Neural cell (in vitro differentiated cells): ENCODE measurements around the gene SFRP4. TPM values are rescaled to one million over a fixed set of nuclear protein-coding genes. Genes with fewer than 3 reads are reported as not detected.

Experiments
- H2AFZ ChIP-seq: fragments of 200-600, 300-800 bp; sonication (generic), shearing (Covaris generic); 2 replicates; pipeline ENCODE4 v1.6.0; 2014; ENCODE audit warnings: low read depth, mild to moderate bottlenecking, antibody characterized with exemption, low read length, moderate library complexity
- H3F3A ChIP-seq: fragments of 200-600 bp; shearing (Covaris generic); 2 replicates; pipeline ENCODE4 v1.6.1; 2016; ENCODE audit warnings: mild to moderate bottlenecking, moderate library complexity, mixed read lengths, antibody characterized with exemption, low read length; ENCODE audit not compliant: insufficient read depth, poor library complexity, severe bottlenecking
- H3K27ac ChIP-seq: fragments of 200-600, 300-800 bp; sonication (generic), shearing (Covaris generic); 2 replicates; pipeline ENCODE4 v1.5.1; 2014; ENCODE audit warnings: mild to moderate bottlenecking, low read length, moderate library complexity
- H3K27me3 ChIP-seq: fragments of 300-800, 200-600 bp; sonication (generic), shearing (Covaris generic); 2 replicates; pipeline ENCODE4 v1.6.0; 2014; ENCODE audit warnings: mild to moderate bottlenecking, low read depth, low read length, moderate library complexity; ENCODE audit not compliant: insufficient read depth
- H3K36me3 ChIP-seq: fragments of 300-800, 200-600 bp; sonication (generic), shearing (Covaris generic); 2 replicates; pipeline ENCODE4 v1.5.1; 2014; ENCODE audit warnings: mild to moderate bottlenecking, antibody characterized with exemption, low read length, moderate library complexity; ENCODE audit not compliant: insufficient read depth
- H3K4me2 ChIP-seq: fragments of 300-800, 200-600 bp; sonication (generic), shearing (Covaris generic); 2 replicates; pipeline ENCODE4 v1.6.0; 2014; ENCODE audit warnings: mild to moderate bottlenecking, low read length
- H3K4me3 ChIP-seq: fragments of 300-800, 200-600 bp; sonication (generic), shearing (Covaris generic); 2 replicates; pipeline ENCODE4 v1.5.1; 2014; ENCODE audit warnings: mild to moderate bottlenecking, low read length, moderate library complexity
- H3K79me2 ChIP-seq: fragments of 200-600 bp; shearing (Covaris generic); replicated peaks from 2 replicates; pipeline ENCODE4 v1.6.0; 2014; ENCODE audit warnings: mild to moderate bottlenecking, low read length, moderate library complexity; ENCODE audit not compliant: insufficient read depth
- H3K9ac ChIP-seq: fragments of 300-800, 200-600 bp; sonication (generic), shearing (Covaris generic); 2 replicates; pipeline ENCODE4 v1.6.1; 2016; ENCODE audit warnings: mild to moderate bottlenecking, low read length, mixed read lengths
- H3K9me2 ChIP-seq: fragments of 200-600 bp; shearing (Covaris generic); 2 replicates; pipeline ENCODE4 v1.6.1; 2016; ENCODE audit warnings: mild to moderate bottlenecking, low read length, mixed read lengths; ENCODE audit not compliant: insufficient read depth
- H3K9me3 ChIP-seq: fragments of 200-600, 300-800 bp; sonication (generic), shearing (Covaris generic); 2 replicates; pipeline ENCODE4 v1.6.1; 2016; ENCODE audit warnings: mild to moderate bottlenecking, mixed run types, low read length, moderate library complexity, mixed read lengths
- H4K20me1 ChIP-seq: fragments of 200-600 bp; shearing (Covaris generic); 2 replicates; pipeline ENCODE4 v1.6.1; 2016; ENCODE audit warnings: mild to moderate bottlenecking, mixed run types; ENCODE audit not compliant: insufficient read depth
- EP300 ChIP-seq: fragments of 450-650 bp; conservative IDR thresholded peaks from 2 replicates; pipeline ENCODE4 v1.6.1; 2014; ENCODE audit warnings: antibody characterized with exemption, mild to moderate bottlenecking, moderate library complexity; ENCODE audit not compliant: poor library complexity, severe bottlenecking
- EZH2 ChIP-seq: fragments of 200-600, 300-800 bp; shearing (Covaris generic), sonication (generic); IDR thresholded peaks from 2 replicates; pipeline ENCODE4 v1.6.1; 2014; ENCODE audit warnings: antibody characterized with exemption, low read length, borderline replicate concordance, mild to moderate bottlenecking; ENCODE audit not compliant: insufficient read depth, poor library complexity, severe bottlenecking
- MXI1 ChIP-seq: fragments of 450-650 bp; conservative IDR thresholded peaks from 2 replicates; pipeline ENCODE4 v1.6.1; 2014; ENCODE audit warnings: antibody characterized with exemption, mild to moderate bottlenecking; ENCODE audit not compliant: poor library complexity, severe bottlenecking
- POLR2AphosphoS5 ChIP-seq: IDR thresholded peaks from 2 replicates; pipeline ENCODE4 v1.6.1; 2012
- RAD21 ChIP-seq: fragments of 450-650 bp; conservative IDR thresholded peaks from 2 replicates; pipeline ENCODE4 v1.6.1; 2014; ENCODE audit warnings: antibody characterized with exemption, mild to moderate bottlenecking, moderate library complexity
- SMC3 ChIP-seq: fragments of 450-650 bp; conservative IDR thresholded peaks from 2 replicates; pipeline ENCODE4 v1.6.1; 2014; ENCODE audit warnings: antibody characterized with exemption, mild to moderate bottlenecking, moderate library complexity; ENCODE audit not compliant: poor library complexity
- TAF1 ChIP-seq: IDR thresholded peaks from 2 replicates; pipeline ENCODE4 v1.6.1; 2012; ENCODE audit warnings: low read depth
- polyA plus RNA-seq: library from polyadenylated mRNA; depleted of rRNA; stranded (reverse); fragments of >200 nt; gene quantifications from 2 replicates; pipeline ENCODE4 v1.2.3, GENCODE V29; 2014
- TF ChIP-seq, protein P1 (sequence below): IDR thresholded peaks from 2 replicates; pipeline ENCODE4 v1.6.1; 2012; ENCODE audit warnings: borderline replicate concordance
- TF ChIP-seq, protein P2 (sequence below): fragments of 450-650 bp; IDR thresholded peaks from 2 replicates; pipeline ENCODE4 v1.5.1; 2014; ENCODE audit warnings: antibody characterized with exemption, mild to moderate bottlenecking, moderate library complexity; ENCODE audit not compliant: poor library complexity, severe bottlenecking

The SFRP4 gene
- polyA plus RNA-seq, 1 donor from 2014 or later: not detected

DNA sequence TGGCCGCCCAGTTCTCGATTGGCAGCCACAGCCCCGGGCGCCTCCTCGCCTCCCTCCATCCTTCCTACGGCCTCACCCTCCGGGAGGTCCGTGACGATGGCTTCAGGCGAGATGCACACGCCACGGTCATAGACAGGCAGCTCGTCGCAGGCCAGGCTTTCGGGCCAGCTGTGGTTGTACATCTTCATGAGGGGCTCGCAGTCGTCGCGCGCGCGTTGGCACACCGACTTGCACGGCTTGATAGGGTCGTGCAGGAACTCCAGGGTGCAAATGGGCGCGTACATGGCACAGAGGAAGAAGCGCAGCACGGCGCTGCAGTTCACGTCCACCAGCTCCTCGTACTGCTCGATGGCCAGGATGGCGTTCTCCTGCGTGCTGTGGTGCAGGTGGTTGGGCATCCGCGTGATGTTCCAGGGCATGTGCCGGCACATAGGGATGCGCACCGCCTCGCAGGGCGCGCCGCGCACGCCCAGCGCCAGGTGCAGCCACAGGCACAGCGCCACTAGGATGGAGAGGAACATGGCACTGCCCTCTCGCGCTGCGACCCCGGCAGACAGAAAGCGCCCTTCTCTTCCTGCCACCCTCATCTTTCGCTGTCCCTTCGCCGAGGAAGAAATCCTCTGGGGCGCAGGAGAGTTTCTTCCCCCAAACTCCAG lies 472 bp downstream of the SFRP4 start:
- peak overlapping the region; percentile 15 for H3K4me2 ChIP-seq

DNA sequence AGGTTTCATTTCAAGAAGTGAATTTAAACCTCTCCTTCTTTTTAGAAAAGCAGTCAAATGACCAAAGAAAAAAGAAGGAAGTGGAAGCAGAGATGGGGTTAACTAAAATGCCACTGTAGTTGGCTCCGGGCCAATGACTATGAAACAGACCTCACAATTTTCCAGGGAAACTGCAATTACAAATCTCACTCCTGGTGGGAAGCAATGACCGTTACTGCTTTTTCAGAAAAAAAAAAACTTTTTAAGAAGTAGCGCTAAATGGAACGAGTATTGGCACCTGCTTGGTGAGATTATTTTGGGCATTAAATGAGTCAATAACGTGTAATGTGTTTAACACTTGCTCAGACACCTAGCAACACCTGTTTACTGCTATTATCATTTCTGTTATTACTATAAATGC lies 1.2 kb downstream of the SFRP4 start:
- Histone ChIP-seq H3K4me3 (no peak overlapping the region), H3K79me2 (no peaks in the 10 kb centered on the region), H2AFZ (no peak overlapping the region), H3K27me3 (peaks cover 60% of the 10 kb centered on the region), H3K9ac (no peak overlapping the region), H3F3A (no peaks in the 10 kb centered on the region), H4K20me1 (no peaks in the 10 kb centered on the region), H3K27ac (no peak overlapping the region), H3K4me2 (no peak overlapping the region), H3K9me3 (no peaks in the 10 kb centered on the region), H3K36me3 (no peaks in the 10 kb centered on the region), H3K9me2 (no peaks in the 10 kb centered on the region)
- TF ChIP-seq MXI1: no peak
- no peak for TF ChIP-seq TAF1
- TF ChIP-seq, protein P1, sequence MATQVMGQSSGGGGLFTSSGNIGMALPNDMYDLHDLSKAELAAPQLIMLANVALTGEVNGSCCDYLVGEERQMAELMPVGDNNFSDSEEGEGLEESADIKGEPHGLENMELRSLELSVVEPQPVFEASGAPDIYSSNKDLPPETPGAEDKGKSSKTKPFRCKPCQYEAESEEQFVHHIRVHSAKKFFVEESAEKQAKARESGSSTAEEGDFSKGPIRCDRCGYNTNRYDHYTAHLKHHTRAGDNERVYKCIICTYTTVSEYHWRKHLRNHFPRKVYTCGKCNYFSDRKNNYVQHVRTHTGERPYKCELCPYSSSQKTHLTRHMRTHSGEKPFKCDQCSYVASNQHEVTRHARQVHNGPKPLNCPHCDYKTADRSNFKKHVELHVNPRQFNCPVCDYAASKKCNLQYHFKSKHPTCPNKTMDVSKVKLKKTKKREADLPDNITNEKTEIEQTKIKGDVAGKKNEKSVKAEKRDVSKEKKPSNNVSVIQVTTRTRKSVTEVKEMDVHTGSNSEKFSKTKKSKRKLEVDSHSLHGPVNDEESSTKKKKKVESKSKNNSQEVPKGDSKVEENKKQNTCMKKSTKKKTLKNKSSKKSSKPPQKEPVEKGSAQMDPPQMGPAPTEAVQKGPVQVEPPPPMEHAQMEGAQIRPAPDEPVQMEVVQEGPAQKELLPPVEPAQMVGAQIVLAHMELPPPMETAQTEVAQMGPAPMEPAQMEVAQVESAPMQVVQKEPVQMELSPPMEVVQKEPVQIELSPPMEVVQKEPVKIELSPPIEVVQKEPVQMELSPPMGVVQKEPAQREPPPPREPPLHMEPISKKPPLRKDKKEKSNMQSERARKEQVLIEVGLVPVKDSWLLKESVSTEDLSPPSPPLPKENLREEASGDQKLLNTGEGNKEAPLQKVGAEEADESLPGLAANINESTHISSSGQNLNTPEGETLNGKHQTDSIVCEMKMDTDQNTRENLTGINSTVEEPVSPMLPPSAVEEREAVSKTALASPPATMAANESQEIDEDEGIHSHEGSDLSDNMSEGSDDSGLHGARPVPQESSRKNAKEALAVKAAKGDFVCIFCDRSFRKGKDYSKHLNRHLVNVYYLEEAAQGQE: no peak
- TF ChIP-seq EP300: no peak
- TF ChIP-seq SMC3: no peak
- TF ChIP-seq RAD21: no peak
- TF ChIP-seq EZH2: no peak
- TF ChIP-seq POLR2AphosphoS5: no peak
- TF ChIP-seq, protein P2, sequence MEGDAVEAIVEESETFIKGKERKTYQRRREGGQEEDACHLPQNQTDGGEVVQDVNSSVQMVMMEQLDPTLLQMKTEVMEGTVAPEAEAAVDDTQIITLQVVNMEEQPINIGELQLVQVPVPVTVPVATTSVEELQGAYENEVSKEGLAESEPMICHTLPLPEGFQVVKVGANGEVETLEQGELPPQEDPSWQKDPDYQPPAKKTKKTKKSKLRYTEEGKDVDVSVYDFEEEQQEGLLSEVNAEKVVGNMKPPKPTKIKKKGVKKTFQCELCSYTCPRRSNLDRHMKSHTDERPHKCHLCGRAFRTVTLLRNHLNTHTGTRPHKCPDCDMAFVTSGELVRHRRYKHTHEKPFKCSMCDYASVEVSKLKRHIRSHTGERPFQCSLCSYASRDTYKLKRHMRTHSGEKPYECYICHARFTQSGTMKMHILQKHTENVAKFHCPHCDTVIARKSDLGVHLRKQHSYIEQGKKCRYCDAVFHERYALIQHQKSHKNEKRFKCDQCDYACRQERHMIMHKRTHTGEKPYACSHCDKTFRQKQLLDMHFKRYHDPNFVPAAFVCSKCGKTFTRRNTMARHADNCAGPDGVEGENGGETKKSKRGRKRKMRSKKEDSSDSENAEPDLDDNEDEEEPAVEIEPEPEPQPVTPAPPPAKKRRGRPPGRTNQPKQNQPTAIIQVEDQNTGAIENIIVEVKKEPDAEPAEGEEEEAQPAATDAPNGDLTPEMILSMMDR: no peak

More for the DNA sequence above, 472 bp downstream of the SFRP4 start:
- H3K79me2 ChIP-seq: no peaks in the 10 kb centered on the region
- no peaks in the 10 kb centered on the region for H3K9me3 ChIP-seq
- no peak overlapping the region for H3K9ac ChIP-seq
- peak overlapping the region; percentile 11 for H2AFZ ChIP-seq
- H3K4me3 ChIP-seq: peak overlapping the region; percentile 68
- H3K27me3 ChIP-seq: peaks cover 67% of the 10 kb centered on the region
- H3F3A ChIP-seq: no peaks in the 10 kb centered on the region
- H4K20me1 ChIP-seq: no peaks in the 10 kb centered on the region
- no peaks in the 10 kb centered on the region for H3K9me2 ChIP-seq
- TF ChIP-seq, protein P2: peak; percentile 31
- TF ChIP-seq, protein P1: no peak
- TF ChIP-seq POLR2AphosphoS5: no peak
- no peak overlapping the region for H3K27ac ChIP-seq
- no peaks in the 10 kb centered on the region for H3K36me3 ChIP-seq
